SU-DHL-6 (cell line): ENCODE results near the gene SEPHS1.

Source experiments
- EZH2phosphoT487 ChIP-seq: fragments of 200-600 bp; sonication (generic), shearing (Covaris generic); conservative IDR thresholded peaks from 2 replicates; pipeline ENCODE4 v1.6.1; 2018; ENCODE audit warnings: mild to moderate bottlenecking, antibody characterized with exemption, low read length, moderate library complexity, mixed read lengths
- TF ChIP-seq, protein P1 (sequence below): fragments of 200-600 bp; sonication (generic); IDR thresholded peaks from one replicate; pipeline ENCODE4 v1.5.1; 2017; ENCODE audit warnings: antibody characterized with exemption, mild to moderate bottlenecking, low read length, moderate library complexity; ENCODE audit not compliant: insufficient read depth, poor library complexity, severe bottlenecking

DNA sequence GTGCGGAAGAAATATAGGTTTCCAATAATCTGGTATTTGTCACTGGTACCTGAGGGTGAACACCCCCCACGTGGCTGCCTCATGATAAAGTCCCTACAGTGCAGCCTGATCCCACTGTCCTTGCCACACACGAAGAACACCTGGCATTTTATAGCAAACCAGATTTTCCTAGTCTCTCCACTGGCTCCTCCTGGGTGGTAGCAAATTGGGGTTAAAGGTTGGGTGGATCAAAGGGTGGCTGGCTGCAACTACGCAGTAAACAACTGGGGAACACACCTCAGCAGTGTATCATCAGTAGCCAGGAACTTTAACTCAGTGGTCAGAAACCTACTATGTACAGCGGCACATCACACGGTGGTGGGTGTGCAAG, 10.3 kb downstream of the SEPHS1 start:
- TF ChIP-seq, protein P1, sequence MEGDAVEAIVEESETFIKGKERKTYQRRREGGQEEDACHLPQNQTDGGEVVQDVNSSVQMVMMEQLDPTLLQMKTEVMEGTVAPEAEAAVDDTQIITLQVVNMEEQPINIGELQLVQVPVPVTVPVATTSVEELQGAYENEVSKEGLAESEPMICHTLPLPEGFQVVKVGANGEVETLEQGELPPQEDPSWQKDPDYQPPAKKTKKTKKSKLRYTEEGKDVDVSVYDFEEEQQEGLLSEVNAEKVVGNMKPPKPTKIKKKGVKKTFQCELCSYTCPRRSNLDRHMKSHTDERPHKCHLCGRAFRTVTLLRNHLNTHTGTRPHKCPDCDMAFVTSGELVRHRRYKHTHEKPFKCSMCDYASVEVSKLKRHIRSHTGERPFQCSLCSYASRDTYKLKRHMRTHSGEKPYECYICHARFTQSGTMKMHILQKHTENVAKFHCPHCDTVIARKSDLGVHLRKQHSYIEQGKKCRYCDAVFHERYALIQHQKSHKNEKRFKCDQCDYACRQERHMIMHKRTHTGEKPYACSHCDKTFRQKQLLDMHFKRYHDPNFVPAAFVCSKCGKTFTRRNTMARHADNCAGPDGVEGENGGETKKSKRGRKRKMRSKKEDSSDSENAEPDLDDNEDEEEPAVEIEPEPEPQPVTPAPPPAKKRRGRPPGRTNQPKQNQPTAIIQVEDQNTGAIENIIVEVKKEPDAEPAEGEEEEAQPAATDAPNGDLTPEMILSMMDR: no peak
- no peak for TF ChIP-seq EZH2phosphoT487
